OCI-LY7 (cell line): ENCODE data around the gene CKM.

Source experiments
- CTCF ChIP-seq: fragments of 200-600 bp; sonication (generic); conservative IDR thresholded peaks from 2 replicates; pipeline ENCODE4 v1.5.1; 2014; ENCODE audit warnings: mild to moderate bottlenecking, antibody characterized with exemption, low read length, moderate library complexity, mixed read lengths
- EZH2phosphoT487 ChIP-seq: fragments of 200-600 bp; sonication (generic); IDR thresholded peaks from 2 replicates; pipeline ENCODE4 v1.6.1; 2018; ENCODE audit warnings: low read depth, borderline replicate concordance, mild to moderate bottlenecking, mixed run types, antibody characterized with exemption, low read length, moderate library complexity, mixed read lengths

GRCh38 chr19:45355402-45355801, 32.7 kb upstream of the CKM start:
- no peak for TF ChIP-seq CTCF
- no peak for TF ChIP-seq EZH2phosphoT487
